ENCODE measurements around the gene PRKG1. TPM values are rescaled to one million over a fixed set of nuclear protein-coding genes. Genes with fewer than 3 reads are reported as not detected.

Gene PRKG1
- total RNA-seq, 1 experiment from 2014 or later: 10.4 TPM

GRCh38 chr10:51386248-51386885 is 312.1 kb downstream of the PRKG1 start:
- Mint-ChIP-seq H3K27ac (no peak overlapping the region), H3K36me3 (ENCODE audit: insufficient read depth in 1 of 3, low read depth in 3 of 3) (no peaks in the 10 kb centered on the region)
- no peak overlapping the region for H3K27ac ChIP-seq (ENCODE audit: insufficient read length, low read depth, low read length)

More at GRCh38 chr10:51386248-51386885, 312.1 kb downstream of the PRKG1 start:
- Histone ChIP-seq H3K4me2 (ENCODE audit: insufficient read depth, insufficient read length, low read length) (no peak overlapping the region), H3K4ac (ENCODE audit: low read depth, low read length) (no peak overlapping the region), H3K79me1 (ENCODE audit: insufficient read depth, low read depth, low read length, poor library complexity, severe bottlenecking) (no peaks in the 10 kb centered on the region), H2BK120ac (ENCODE audit: low read depth, low read length, poor library complexity, severe bottlenecking) (no peak overlapping the region), H3K4me1 (ENCODE audit: insufficient read depth, low read length) (no peaks in the 10 kb centered on the region; the same call in 1 of the 2 replicates), H4K20me1 (ENCODE audit: control insufficient read depth, insufficient read depth, insufficient read length) (no peaks in the 10 kb centered on the region), H3K14ac (ENCODE audit: insufficient read depth, low read length) (no peak overlapping the region), H4K5ac (ENCODE audit: insufficient read length, low read depth, low read length) (no peak overlapping the region), H3K9me3 (ENCODE audit: control insufficient read depth, low read depth, low read length) (no peaks in the 10 kb centered on the region), H3K18ac (ENCODE audit: insufficient read length, low read depth, low read length) (no peak overlapping the region), H3K79me2 (ENCODE audit: insufficient read depth, low read length) (no peaks in the 10 kb centered on the region), H3K23ac (ENCODE audit: insufficient read length, low read depth, low read length) (no peak overlapping the region), H2BK5ac (ENCODE audit: insufficient read length, low read length) (no peak overlapping the region), H3K27me3 (ENCODE audit: insufficient read depth, low read length) (no peaks in the 10 kb centered on the region), H2AFZ (ENCODE audit: low read length) (no peak overlapping the region), H4K8ac (replicated peaks; ENCODE audit: insufficient read length, low read depth, low read length) (no peak overlapping the region), H2AK5ac (ENCODE audit: insufficient read length, low read length) (no peak overlapping the region), H3K9ac (ENCODE audit: extremely low read depth, insufficient read length, low read length) (no peak overlapping the region), H3K23me2 (ENCODE audit: insufficient read length, low read depth, low read length, poor library complexity, severe bottlenecking) (no peaks in the 10 kb centered on the region), H4K91ac (ENCODE audit: insufficient read length, low read depth, low read length) (no peak overlapping the region), H3T11ph (ENCODE audit: low read length) (no peak overlapping the region), H3K56ac (ENCODE audit: insufficient read length, low read depth, low read length) (no peak overlapping the region), H2BK15ac (ENCODE audit: low read depth, low read length) (no peak overlapping the region), H2BK12ac (ENCODE audit: insufficient read length, low read depth, low read length) (no peak overlapping the region), H2BK20ac (ENCODE audit: low read depth, low read length, poor library complexity, severe bottlenecking) (no peak overlapping the region)
- no CpG with 5 or more reads among the region's 3 CpGs for WGBS (ENCODE audit: extremely low coverage, insufficient read length, low lambda C conversion rate)
- Mint-ChIP-seq H3K27me3 (ENCODE audit: low read depth) (no peaks in the 10 kb centered on the region), H3K9me3 (no peaks in the 10 kb centered on the region; a peak in 1 of 5 replicates), H3K4me3 (no peak overlapping the region), H3K4me1 (no peaks in the 10 kb centered on the region; a peak in 1 of 4 replicates)
- no peak for DNase-seq
- no peak for TF ChIP-seq CTCF (conservative IDR thresholded peaks at IDR 0.05)

Data from H9 (cell line).